OCI-LY3 (cell line): ENCODE data around the gene RAMP2.

ENCODE experiments used
- H2AFZ ChIP-seq: fragments of 200-600, 300-600 bp; shearing (Covaris generic); 2 replicates; pipeline ENCODE4 v1.6.0; 2014; ENCODE audit warnings: antibody characterized with exemption, low read depth, low read length
- H3K27ac ChIP-seq: fragments of 200-600, 300-600 bp; sonication (generic); 2 replicates; pipeline ENCODE4 v1.5.1; 2014; ENCODE audit warnings: mild to moderate bottlenecking, low read length, moderate library complexity, mixed read lengths
- H3K27me3 ChIP-seq: fragments of 200-600, 300-600 bp; sonication (generic); 2 replicates; pipeline ENCODE4 v1.6.1; 2014; ENCODE audit warnings: low read depth, low read length, mixed read lengths
- H3K36me3 ChIP-seq: fragments of 200-600, 300-600 bp; sonication (generic); replicated peaks from 2 replicates; pipeline ENCODE3; 2014; ENCODE audit warnings: low read depth, low read length, mixed read lengths
- H3K4me1 ChIP-seq: fragments of 300-600, 200-600 bp; sonication (generic); 2 replicates; pipeline ENCODE4 v1.6.1; 2014; ENCODE audit warnings: low read length, mixed read lengths
- H3K4me2 ChIP-seq: fragments of 200-600, 300-600 bp; sonication (generic); 2 replicates; pipeline ENCODE4 v1.6.1; 2014; ENCODE audit warnings: low read length, mixed read lengths
- H3K4me3 ChIP-seq: fragments of 300-600, 200-600 bp; sonication (generic); 2 replicates; pipeline ENCODE4 v1.5.1; 2014; ENCODE audit warnings: antibody characterized with exemption, mild to moderate bottlenecking, low read length, moderate library complexity
- H3K79me2 ChIP-seq: fragments of 300-600, 200-600 bp; shearing (Covaris generic); 2 replicates; pipeline ENCODE4 v1.6.1; 2014; ENCODE audit warnings: mild to moderate bottlenecking, low read length, mixed read lengths
- H3K9ac ChIP-seq: fragments of 300-600, 200-600 bp; shearing (Covaris generic); 2 replicates; pipeline ENCODE4 v1.6.0; 2014; ENCODE audit warnings: mild to moderate bottlenecking, low read length, moderate library complexity
- H3K9me3 ChIP-seq: fragments of 200-600, 300-600 bp; shearing (Covaris generic); 2 replicates; pipeline ENCODE4 v1.6.1; 2014; ENCODE audit warnings: low read length, mixed read lengths; ENCODE audit not compliant: insufficient read depth
- H4K20me1 ChIP-seq: fragments of 200-600, 300-600 bp; sonication (generic); 2 replicates; pipeline ENCODE4 v1.6.1; 2016; ENCODE audit warnings: low read length, mixed read lengths; ENCODE audit not compliant: insufficient read depth
- CTCF ChIP-seq: fragments of 200-600, 300-600 bp; sonication (generic); IDR thresholded peaks from 2 replicates; pipeline ENCODE4 v1.5.1; 2014; ENCODE audit warnings: antibody characterized with exemption, low read length, low read depth
- EZH2phosphoT487 ChIP-seq: fragments of 200-600 bp; shearing (Covaris generic); IDR thresholded peaks from 2 replicates; pipeline ENCODE4 v1.6.1; 2018; ENCODE audit warnings: antibody characterized with exemption, mixed run types, low read depth

The RAMP2 gene

GRCh38 chr17:42772945-42773289, 11.9 kb downstream of the RAMP2 start:
- H3K9me3 ChIP-seq: no peaks in the 10 kb centered on the region
- peaks cover 9% of the 10 kb centered on the region for H3K79me2 ChIP-seq
- peak overlapping the region; percentile 93 for H3K4me3 ChIP-seq
- TF ChIP-seq EZH2phosphoT487 (no peak), CTCF (no peak)
- no peaks in the 10 kb centered on the region for H3K27me3 ChIP-seq
- H3K4me2 ChIP-seq: peak overlapping the region; percentile 88
- H3K9ac ChIP-seq: peak overlapping the region; percentile 98
- H3K27ac ChIP-seq: peak overlapping the region; percentile 74
- H2AFZ ChIP-seq: peak overlapping the region; percentile 89
- peaks cover 21% of the 10 kb centered on the region for H3K36me3 ChIP-seq
- H4K20me1 ChIP-seq: no peaks in the 10 kb centered on the region
- peaks cover 29% of the 10 kb centered on the region for H3K4me1 ChIP-seq

DNA sequence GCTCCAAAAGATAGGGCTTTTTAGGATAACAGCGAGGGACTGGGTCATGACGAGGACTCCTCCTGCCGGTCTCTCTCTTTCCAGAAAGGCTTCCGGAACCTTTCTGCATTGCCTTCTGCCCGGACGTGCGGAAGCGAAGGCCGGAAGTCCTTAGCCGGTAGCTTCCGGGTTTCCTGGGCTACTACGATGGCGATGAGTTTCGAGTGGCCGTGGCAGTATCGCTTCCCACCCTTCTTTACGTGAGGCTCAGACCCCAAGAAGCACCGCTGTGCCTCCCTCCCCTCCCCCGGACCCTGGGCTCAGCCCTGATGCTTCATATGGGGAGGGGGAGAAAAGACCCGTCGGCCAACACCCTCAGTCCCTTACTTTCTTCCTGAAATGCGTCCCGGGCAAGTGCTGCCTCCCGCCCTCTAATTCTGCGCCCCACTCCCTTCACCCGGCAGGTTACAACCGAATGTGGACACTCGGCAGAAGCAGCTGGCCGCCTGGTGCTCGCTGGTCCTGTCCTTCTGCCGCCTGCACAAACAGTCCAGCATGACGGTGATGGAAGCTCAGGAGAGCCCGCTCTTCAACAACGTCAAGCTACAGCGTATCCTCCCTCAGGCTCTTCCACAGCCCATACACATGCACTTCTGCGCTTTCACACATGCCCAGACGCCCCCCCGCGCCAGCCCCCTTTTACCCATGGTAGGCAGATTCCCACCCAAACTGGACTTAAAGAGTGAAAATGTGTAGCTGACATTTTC, 12.4 kb downstream of the RAMP2 start, which contains the start of gene VPS25:
Gene VPS25, plus strand, starts transcription at position 160 of the 746 bp plus-strand sequence. Its CDS starts 27 bp downstream, at position 187.
- no peaks in the 10 kb centered on the region for H4K20me1 ChIP-seq
- H3K27me3 ChIP-seq: no peaks in the 10 kb centered on the region
- peaks cover 29% of the 10 kb centered on the region for H3K4me1 ChIP-seq
- H3K4me3 ChIP-seq: peak within 1 kb of the TSS; percentile 93
- no peak for TF ChIP-seq CTCF
- H3K4me2 ChIP-seq: peak within 1 kb of the TSS; percentile 88
- H3K9ac ChIP-seq: peak within 1 kb of the TSS; percentile 98
- peak within 1 kb of the TSS; percentile 89 for H2AFZ ChIP-seq
- H3K79me2 ChIP-seq: peaks cover 9% of the 10 kb centered on the region
- H3K36me3 ChIP-seq: peaks cover 21% of the 10 kb centered on the region
- H3K27ac ChIP-seq: peak within 1 kb of the TSS; percentile 74
- H3K9me3 ChIP-seq: no peaks in the 10 kb centered on the region

- Histone ChIP-seq H3K27me3 (no peaks in the 10 kb centered on the region), H3K36me3 (peaks cover 24% of the 10 kb centered on the region), H3K27ac (peak overlapping the region; percentile 74), H3K9ac (peak overlapping the region; percentile 98), H4K20me1 (no peaks in the 10 kb centered on the region), H3K4me1 (peaks cover 29% of the 10 kb centered on the region), H2AFZ (no peak overlapping the region), H3K4me3 (peak overlapping the region; percentile 93), H3K9me3 (no peaks in the 10 kb centered on the region), H3K79me2 (peaks cover 9% of the 10 kb centered on the region), H3K4me2 (peak overlapping the region; percentile 88)
- no peak for TF ChIP-seq EZH2phosphoT487
- no peak for TF ChIP-seq CTCF
These were observed 13.2 kb downstream of the RAMP2 start for GRCh38 chr17:42774066-42774745.

GRCh38 chr17:42775534-42776098, 14.6 kb downstream of the RAMP2 start:
- no peaks in the 10 kb centered on the region for H3K27me3 ChIP-seq
- peak overlapping the region; percentile 36; the same call in 1 of the 2 replicates for H3K9ac ChIP-seq
- H2AFZ ChIP-seq: no peak overlapping the region
- TF ChIP-seq EZH2phosphoT487 (no peak), CTCF (no peak)
- H3K27ac ChIP-seq: peak overlapping the region; percentile 74
- H3K36me3 ChIP-seq: peaks cover 31% of the 10 kb centered on the region
- H3K9me3 ChIP-seq: no peaks in the 10 kb centered on the region
- H3K79me2 ChIP-seq: peaks cover 9% of the 10 kb centered on the region
- H3K4me2 ChIP-seq: peak overlapping the region; percentile 74
- peak overlapping the region; percentile 53 for H3K4me3 ChIP-seq
- H3K4me1 ChIP-seq: peaks cover 29% of the 10 kb centered on the region
- no peaks in the 10 kb centered on the region for H4K20me1 ChIP-seq
